BJ (cell line): ENCODE measurements around the gene C16orf96. TPM values are rescaled to one million over a fixed set of nuclear protein-coding genes. Genes with fewer than 3 reads are reported as not detected.

Experiments
- CTCF ChIA-PET: fragments of 350-600 bp; formaldehyde crosslinking; extraction: SDS; loops from one replicate; lab custom pipeline; 2021; ENCODE audit warnings: antibody characterized with exemption, inconsistent platforms; lab: Yijun Ruan, JAX
- POLR2A ChIA-PET: fragments of 300-600 bp; sonication (Branson Sonifier 250); formaldehyde crosslinking; extraction: SDS; loops from one replicate; lab custom pipeline; 2021; ENCODE audit warnings: antibody characterized with exemption; lab: Charles Lee
- DNase-seq: peaks from one replicate; pipeline ENCODE4 v3.0.0-alpha.2; 2011; ENCODE audit warnings: low read depth
- H3K27me3 ChIP-seq: 2 replicates; pipeline ENCODE4 v1.6.0; 2011; ENCODE audit warnings: low read length; ENCODE audit not compliant: control insufficient read depth, insufficient read depth
- H3K36me3 ChIP-seq: 2 replicates; pipeline ENCODE4 v1.5.1; 2011; ENCODE audit warnings: low read length; ENCODE audit not compliant: control insufficient read depth, insufficient read depth
- H3K4me3 ChIP-seq: 2 replicates; pipeline ENCODE4 v1.5.1; 2011; ENCODE audit warnings: low read depth, mild to moderate bottlenecking, control low read depth, low read length
- CTCF ChIP-seq: IDR thresholded peaks from 2 replicates; pipeline ENCODE4 v1.5.1; 2011; ENCODE audit warnings: low read depth, mild to moderate bottlenecking, control low read depth, inconsistent platforms, low read length, moderate library complexity; ENCODE audit not compliant: insufficient read depth
- polyA plus RNA-seq: library from polyadenylated mRNA; depleted of rRNA; stranded (reverse); fragments of >200 nt; gene quantifications from 2 replicates; pipeline ENCODE4 v1.2.3, GENCODE V29; 2011

C16orf96 gene
- polyA plus RNA-seq, 1 experiment, result not detected

DNA sequence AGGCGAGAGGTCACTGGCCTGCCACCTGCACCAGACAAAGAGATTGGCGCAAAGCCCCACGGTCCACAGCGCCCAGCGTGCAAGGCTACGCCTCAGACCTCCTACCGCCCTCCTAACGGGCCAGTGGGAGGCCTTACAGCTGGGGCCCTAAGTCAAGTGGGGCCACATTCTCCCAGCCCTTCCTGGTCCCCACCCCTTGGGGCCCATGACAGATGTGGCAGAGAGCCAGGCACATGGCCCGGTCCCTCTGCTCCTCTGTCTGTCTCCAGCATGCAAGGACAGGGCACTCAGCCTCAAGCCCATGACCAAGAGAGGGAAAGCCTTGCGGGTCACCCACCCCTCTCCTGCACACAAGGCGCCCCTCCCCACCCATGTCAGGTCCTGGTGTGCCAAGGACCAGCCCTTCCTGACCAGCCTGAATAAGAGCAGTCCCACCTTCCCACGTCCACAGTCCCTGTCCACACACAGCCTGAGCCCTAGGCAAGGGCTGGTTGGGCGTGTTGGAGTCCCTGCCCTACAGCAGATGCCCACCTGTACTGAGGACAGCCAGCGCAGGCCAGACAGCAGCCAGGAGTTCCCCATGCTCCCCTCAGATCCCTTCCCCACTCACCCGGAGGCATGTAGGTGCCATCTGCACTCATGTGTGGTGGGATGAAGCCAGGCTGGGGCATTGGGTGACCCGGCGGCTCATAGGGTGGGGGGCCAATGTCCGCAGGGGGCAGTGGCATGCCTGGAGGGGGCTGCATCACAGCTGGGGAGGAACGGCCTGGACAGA lies 42.9 kb upstream of the C16orf96 start:
- POLR2A ChIA-PET, result no interaction called here
- DNase-seq, result no peak
- H3K36me3 ChIP-seq, result peaks cover 31% of the 10 kb centered on the region

GRCh38 chr16:4513881-4514280 lies 42.3 kb upstream of the C16orf96 start:
- Histone ChIP-seq H3K36me3 (peaks cover 28% of the 10 kb centered on the region), H3K4me3 (no peak overlapping the region), H3K27me3 (no peaks in the 10 kb centered on the region)
- no peak for TF ChIP-seq CTCF
- ChIA-PET POLR2A (no interaction called here), CTCF (interaction anchor here (1.0 to 6.1 kb wide), 7 partner anchors 7 to 570 kb away, joined by 3 to 52 read pairs (median 4); no protein-coding TSS in a partner anchor)
- no peak for DNase-seq

More for the DNA sequence above, 42.9 kb upstream of the C16orf96 start:
- no peaks in the 10 kb centered on the region for H3K27me3 ChIP-seq
- CTCF ChIA-PET, result interaction anchor here (1.0 to 1.8 kb wide), 4 partner anchors 27 to 571 kb away, joined by 4 to 8 read pairs (median 4); no protein-coding TSS in a partner anchor
- no peak for TF ChIP-seq CTCF
- H3K4me3 ChIP-seq, result no peak overlapping the region

DNA sequence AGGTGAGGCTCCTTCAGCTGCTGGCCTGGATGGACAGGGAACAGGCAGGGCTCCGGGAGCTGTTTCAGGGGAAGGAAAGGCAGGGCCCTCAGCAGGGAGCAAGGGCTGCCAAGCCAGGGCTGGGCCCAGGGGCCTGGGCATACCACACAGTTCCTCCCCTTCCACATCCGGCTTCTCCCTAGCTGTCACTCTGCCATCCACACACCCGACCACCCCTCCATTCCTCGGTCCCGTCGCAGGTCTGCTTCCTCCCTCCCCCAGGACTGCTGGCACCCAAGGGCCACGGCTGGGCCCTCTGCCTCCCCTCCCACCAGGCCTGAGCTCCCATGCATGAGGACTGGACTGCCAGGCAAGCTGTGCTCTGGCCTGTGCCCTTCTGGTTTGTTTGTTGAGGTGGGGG lies 41.5 kb upstream of the C16orf96 start:
- Histone ChIP-seq H3K36me3 (peaks cover 24% of the 10 kb centered on the region), H3K4me3 (no peak overlapping the region), H3K27me3 (no peaks in the 10 kb centered on the region)
- DNase-seq, result no peak
- no peak for TF ChIP-seq CTCF
- ChIA-PET POLR2A (no interaction called here), CTCF (interaction anchor here (0.6 to 6.1 kb wide), 9 partner anchors 8 to 570 kb away, joined by 3 to 52 read pairs (median 4); no protein-coding TSS in a partner anchor)

GRCh38 chr16:4515611-4516233 lies 40.4 kb upstream of the C16orf96 start:
- CTCF ChIA-PET, result interaction anchor here (1.3 to 6.1 kb wide), 2 partner anchors 9 to 35 kb away, joined by 8 to 52 read pairs; no protein-coding TSS in a partner anchor
- H3K4me3 ChIP-seq, result no peak overlapping the region
- POLR2A ChIA-PET, result no interaction called here
- no peaks in the 10 kb centered on the region for H3K27me3 ChIP-seq
- DNase-seq, result no peak
- TF ChIP-seq CTCF, result no peak
- H3K36me3 ChIP-seq, result peaks cover 16% of the 10 kb centered on the region
